ENCODE data around the gene TOP2B.

Gene TOP2B

GRCh38 chr3:25664812-25665314 is at the start of gene TOP2B:
TOP2B (minus strand) TSS chr3:25664907; CDS start chr3:25664297, 610 bp downstream.
- Histone ChIP-seq H3K9ac (ENCODE audit: low read length in 2 of 2) (peak within 1 kb of the TSS; percentile 74 to 79), H3K9me3 (ENCODE audit: control insufficient read depth in 2 of 2, low read length in 2 of 2) (no peaks in the 10 kb centered on the region), H3K27me3 (ENCODE audit: control insufficient read depth in 1 of 2, insufficient read depth in 2 of 2, low read length in 2 of 2) (no peaks in the 10 kb centered on the region), H3K36me3 (ENCODE audit: control insufficient read depth in 2 of 2, insufficient read depth in 2 of 2, low read length in 2 of 2) (no peaks in the 10 kb centered on the region), H3K4me1 (ENCODE audit: control insufficient read depth, insufficient read depth, low read length) (peaks cover 8% of the 10 kb centered on the region), H3K4me3 (ENCODE audit: low read length in 2 of 2) (peak within 1 kb of the TSS; percentile 84 to 85), H3K27ac (ENCODE audit: low read length) (peak within 1 kb of the TSS; percentile 73)

- Histone ChIP-seq H3K9ac (ENCODE audit: low read length in 2 of 2) (no peak overlapping the region), H3K27me3 (ENCODE audit: control insufficient read depth in 1 of 2, insufficient read depth in 2 of 2, low read length in 2 of 2) (no peaks in the 10 kb centered on the region), H3K27ac (ENCODE audit: low read length) (no peak overlapping the region), H3K36me3 (ENCODE audit: control insufficient read depth in 2 of 2, insufficient read depth in 2 of 2, low read length in 2 of 2) (no peaks in the 10 kb centered on the region), H3K4me3 (ENCODE audit: low read length in 2 of 2) (no peak overlapping the region), H3K4me1 (ENCODE audit: control insufficient read depth, insufficient read depth, low read length) (no peaks in the 10 kb centered on the region), H3K9me3 (ENCODE audit: control insufficient read depth in 2 of 2, low read length in 2 of 2) (no peaks in the 10 kb centered on the region)
Observed at GRCh38 chr3:25713341-25713985, 48.8 kb upstream of the TOP2B start.

- H3K4me1 ChIP-seq (ENCODE audit: control insufficient read depth, insufficient read depth, low read length): no peaks in the 10 kb centered on the region
- H3K4me3 ChIP-seq (ENCODE audit: low read length in 2 of 2): no peak overlapping the region
- no peak overlapping the region for H3K27ac ChIP-seq (ENCODE audit: low read length)
- H3K9me3 ChIP-seq (ENCODE audit: control insufficient read depth in 2 of 2, low read length in 2 of 2): no peaks in the 10 kb centered on the region
- H3K36me3 ChIP-seq (ENCODE audit: control insufficient read depth in 2 of 2, insufficient read depth in 2 of 2, low read length in 2 of 2): no peaks in the 10 kb centered on the region
- H3K9ac ChIP-seq (ENCODE audit: low read length in 2 of 2): no peak overlapping the region
- H3K27me3 ChIP-seq (ENCODE audit: control insufficient read depth in 1 of 2, insufficient read depth in 2 of 2, low read length in 2 of 2): no peaks in the 10 kb centered on the region
Observed at GRCh38 chr3:25711090-25711489, 46.4 kb upstream of the TOP2B start.

- Histone ChIP-seq H3K4me3 (ENCODE audit: low read length in 2 of 2) (no peak overlapping the region), H3K9me3 (ENCODE audit: control insufficient read depth in 2 of 2, low read length in 2 of 2) (no peaks in the 10 kb centered on the region), H3K36me3 (ENCODE audit: control insufficient read depth in 2 of 2, insufficient read depth in 2 of 2, low read length in 2 of 2) (no peaks in the 10 kb centered on the region), H3K4me1 (ENCODE audit: control insufficient read depth, insufficient read depth, low read length) (no peaks in the 10 kb centered on the region), H3K27ac (ENCODE audit: low read length) (no peak overlapping the region), H3K27me3 (ENCODE audit: control insufficient read depth in 1 of 2, insufficient read depth in 2 of 2, low read length in 2 of 2) (no peaks in the 10 kb centered on the region), H3K9ac (ENCODE audit: low read length in 2 of 2) (no peak overlapping the region)
Observed at GRCh38 chr3:25708036-25708435, 43.3 kb upstream of the TOP2B start.

GRCh38 chr3:25707268-25707926 is 42.7 kb upstream of the TOP2B start:
- H3K9ac ChIP-seq (ENCODE audit: low read length in 2 of 2): no peak overlapping the region
- no peak overlapping the region for H3K27ac ChIP-seq (ENCODE audit: low read length)
- H3K27me3 ChIP-seq (ENCODE audit: control insufficient read depth in 1 of 2, insufficient read depth in 2 of 2, low read length in 2 of 2): no peaks in the 10 kb centered on the region
- H3K4me3 ChIP-seq (ENCODE audit: low read length in 2 of 2): no peak overlapping the region
- no peaks in the 10 kb centered on the region for H3K4me1 ChIP-seq (ENCODE audit: control insufficient read depth, insufficient read depth, low read length)
- no peaks in the 10 kb centered on the region for H3K9me3 ChIP-seq (ENCODE audit: control insufficient read depth in 2 of 2, low read length in 2 of 2)
- H3K36me3 ChIP-seq (ENCODE audit: control insufficient read depth in 2 of 2, insufficient read depth in 2 of 2, low read length in 2 of 2): no peaks in the 10 kb centered on the region

GRCh38 chr3:25706213-25706612 is 41.5 kb upstream of the TOP2B start:
- no peaks in the 10 kb centered on the region for H3K27me3 ChIP-seq (ENCODE audit: control insufficient read depth in 1 of 2, insufficient read depth in 2 of 2, low read length in 2 of 2)
- H3K36me3 ChIP-seq (ENCODE audit: control insufficient read depth in 2 of 2, insufficient read depth in 2 of 2, low read length in 2 of 2): no peaks in the 10 kb centered on the region
- no peaks in the 10 kb centered on the region for H3K4me1 ChIP-seq (ENCODE audit: control insufficient read depth, insufficient read depth, low read length)
- H3K4me3 ChIP-seq (ENCODE audit: low read length in 2 of 2): no peak overlapping the region
- H3K9ac ChIP-seq (ENCODE audit: low read length in 2 of 2): no peak overlapping the region
- H3K27ac ChIP-seq (ENCODE audit: low read length): no peak overlapping the region
- no peaks in the 10 kb centered on the region for H3K9me3 ChIP-seq (ENCODE audit: control insufficient read depth in 2 of 2, low read length in 2 of 2)

GRCh38 chr3:25697553-25697952 is 32.8 kb upstream of the TOP2B start:
- no peaks in the 10 kb centered on the region for H3K9me3 ChIP-seq (ENCODE audit: control insufficient read depth in 2 of 2, low read length in 2 of 2)
- H3K27me3 ChIP-seq (ENCODE audit: control insufficient read depth in 1 of 2, insufficient read depth in 2 of 2, low read length in 2 of 2): no peaks in the 10 kb centered on the region
- no peak overlapping the region for H3K27ac ChIP-seq (ENCODE audit: low read length)
- H3K36me3 ChIP-seq (ENCODE audit: control insufficient read depth in 2 of 2, insufficient read depth in 2 of 2, low read length in 2 of 2): no peaks in the 10 kb centered on the region
- no peak overlapping the region for H3K4me3 ChIP-seq (ENCODE audit: low read length in 2 of 2)
- no peak overlapping the region for H3K9ac ChIP-seq (ENCODE audit: low read length in 2 of 2)
- no peaks in the 10 kb centered on the region for H3K4me1 ChIP-seq (ENCODE audit: control insufficient read depth, insufficient read depth, low read length)

GRCh38 chr3:25695731-25696420 is 31.2 kb upstream of the TOP2B start:
- Histone ChIP-seq H3K9ac (ENCODE audit: low read length in 2 of 2) (no peak overlapping the region), H3K36me3 (ENCODE audit: control insufficient read depth in 2 of 2, insufficient read depth in 2 of 2, low read length in 2 of 2) (no peaks in the 10 kb centered on the region), H3K27ac (ENCODE audit: low read length) (no peak overlapping the region), H3K9me3 (ENCODE audit: control insufficient read depth in 2 of 2, low read length in 2 of 2) (no peaks in the 10 kb centered on the region), H3K27me3 (ENCODE audit: control insufficient read depth in 1 of 2, insufficient read depth in 2 of 2, low read length in 2 of 2) (no peaks in the 10 kb centered on the region), H3K4me1 (ENCODE audit: control insufficient read depth, insufficient read depth, low read length) (no peaks in the 10 kb centered on the region), H3K4me3 (ENCODE audit: low read length in 2 of 2) (no peak overlapping the region)

- Histone ChIP-seq H3K9ac (ENCODE audit: low read length in 2 of 2) (no peak overlapping the region), H3K9me3 (ENCODE audit: control insufficient read depth in 2 of 2, low read length in 2 of 2) (no peaks in the 10 kb centered on the region), H3K36me3 (ENCODE audit: control insufficient read depth in 2 of 2, insufficient read depth in 2 of 2, low read length in 2 of 2) (no peaks in the 10 kb centered on the region), H3K27ac (ENCODE audit: low read length) (no peak overlapping the region), H3K27me3 (ENCODE audit: control insufficient read depth in 1 of 2, insufficient read depth in 2 of 2, low read length in 2 of 2) (no peaks in the 10 kb centered on the region), H3K4me1 (ENCODE audit: control insufficient read depth, insufficient read depth, low read length) (no peaks in the 10 kb centered on the region), H3K4me3 (ENCODE audit: low read length in 2 of 2) (no peak overlapping the region)
Observed at GRCh38 chr3:25693238-25693637, 28.5 kb upstream of the TOP2B start.

GRCh38 chr3:25692341-25692740 is 27.6 kb upstream of the TOP2B start:
- Histone ChIP-seq H3K9ac (ENCODE audit: low read length in 2 of 2) (no peak overlapping the region), H3K4me1 (ENCODE audit: control insufficient read depth, insufficient read depth, low read length) (no peaks in the 10 kb centered on the region)

More at GRCh38 chr3:25692341-25692740, 27.6 kb upstream of the TOP2B start:
- H3K36me3 ChIP-seq (ENCODE audit: control insufficient read depth in 2 of 2, insufficient read depth in 2 of 2, low read length in 2 of 2): no peaks in the 10 kb centered on the region
- H3K27me3 ChIP-seq (ENCODE audit: control insufficient read depth in 1 of 2, insufficient read depth in 2 of 2, low read length in 2 of 2): no peaks in the 10 kb centered on the region
- no peaks in the 10 kb centered on the region for H3K9me3 ChIP-seq (ENCODE audit: control insufficient read depth in 2 of 2, low read length in 2 of 2)
- no peak overlapping the region for H3K27ac ChIP-seq (ENCODE audit: low read length)
- no peak overlapping the region for H3K4me3 ChIP-seq (ENCODE audit: low read length in 2 of 2)

All from stomach smooth muscle (tissue), 2 donors.